Measurements from ENCODE around the gene FAM13A.

DNA sequence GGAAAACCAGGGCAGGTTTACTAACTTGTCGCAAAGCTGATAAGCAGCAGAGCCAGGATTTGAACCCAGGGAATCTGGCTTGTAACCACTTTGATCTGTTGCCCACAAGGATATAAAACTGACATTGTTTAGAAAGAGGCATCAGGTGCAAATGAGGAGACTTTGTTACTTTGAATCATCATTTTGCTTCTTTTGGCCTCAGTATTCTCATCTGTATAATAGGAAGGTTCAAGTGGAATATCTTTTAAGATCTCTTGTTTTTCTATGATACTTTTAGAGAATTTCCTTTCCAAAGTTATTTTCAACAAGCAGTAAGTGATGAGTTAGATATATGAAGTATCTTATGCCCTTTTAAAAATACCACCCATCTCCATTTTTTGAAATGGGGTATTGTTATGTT is 301.5 kb downstream of the FAM13A start:
- TF ChIP-seq BHLHE40 (IDR thresholded peaks at IDR 0.05; ENCODE audit: borderline replicate concordance), result no peak
- no peak for TF ChIP-seq FOXM1 (IDR thresholded peaks at IDR 0.05; ENCODE audit: borderline replicate concordance)

Data from HEK293T (cell line).